Measurements from ENCODE around the gene WDR82.

WDR82 gene

DNA sequence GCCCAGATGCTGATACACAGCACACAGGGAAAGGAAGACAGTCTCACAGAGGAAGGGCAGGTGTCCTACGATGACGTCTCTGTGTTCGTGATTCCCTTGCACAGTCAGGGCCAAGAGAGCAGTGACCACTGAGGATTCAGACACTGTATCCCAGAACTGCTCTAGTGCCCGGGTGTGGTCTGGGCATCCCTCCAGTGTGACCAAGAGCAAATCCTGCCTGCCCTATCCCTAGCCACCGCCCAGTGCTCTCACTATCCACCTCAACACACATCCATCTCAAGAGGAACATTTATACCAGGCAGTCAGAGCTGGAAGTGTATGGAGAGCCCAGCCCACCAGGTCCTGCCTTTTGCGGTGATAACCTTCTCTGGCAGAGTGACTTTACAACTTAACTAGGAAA, 28.8 kb downstream of the WDR82 start:
- Histone ChIP-seq H3K4me2 (ENCODE audit: low read length) (no peak overlapping the region), H3K4me1 (no peaks in the 10 kb centered on the region), H3K9ac (no peak overlapping the region), H3K4me3 (ENCODE audit: low read depth, low read length) (no peak overlapping the region), H3K9me3 (ENCODE audit: control insufficient read depth, low read length) (no peaks in the 10 kb centered on the region), H3K36me3 (ENCODE audit: control insufficient read depth, insufficient read depth, low read length) (no peaks in the 10 kb centered on the region), H2AFZ (no peak overlapping the region), H3K27ac (no peak overlapping the region), H3K27me3 (ENCODE audit: control insufficient read depth, insufficient read depth, low read length) (no peaks in the 10 kb centered on the region), H3K79me2 (no peaks in the 10 kb centered on the region)
- TF ChIP-seq CTCF (IDR thresholded peaks at IDR 0.05) = no peak

DNA sequence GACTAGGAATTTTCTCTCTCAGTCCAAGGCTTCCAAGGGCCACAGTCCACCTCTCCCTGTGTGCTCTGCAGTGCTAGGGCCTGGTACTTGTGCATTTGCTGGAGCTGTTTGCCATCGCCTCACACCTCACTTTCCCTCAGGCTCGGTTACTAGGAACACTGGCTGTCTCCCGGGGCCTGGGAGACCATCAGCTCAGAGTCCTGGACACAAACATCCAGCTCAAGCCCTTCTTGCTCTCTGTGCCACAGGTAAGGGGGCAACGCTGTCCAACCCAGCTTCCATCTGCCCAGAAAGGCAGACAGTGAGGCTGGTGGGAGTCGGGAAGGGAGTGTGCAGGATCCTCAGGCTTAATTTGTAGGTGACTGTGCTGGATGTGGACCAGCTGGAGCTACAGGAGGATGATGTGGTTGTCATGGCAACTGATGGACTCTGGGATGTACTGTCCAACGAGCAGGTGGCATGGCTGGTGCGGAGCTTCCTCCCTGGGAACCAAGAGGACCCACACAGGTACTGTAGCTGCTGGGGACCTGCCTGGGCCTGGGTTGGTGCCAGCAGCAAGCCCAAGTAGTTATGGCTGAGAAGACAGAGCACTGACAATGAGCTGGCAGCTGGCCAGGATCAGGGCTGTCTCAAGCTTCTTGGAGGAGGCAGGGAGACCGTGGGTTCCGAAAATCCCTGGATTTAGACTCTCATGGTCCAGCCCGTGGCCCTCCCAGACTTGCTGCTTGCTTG, 29.5 kb downstream of the WDR82 start:
- Histone ChIP-seq H3K9me3 (ENCODE audit: control insufficient read depth, low read length) (no peaks in the 10 kb centered on the region), H3K27me3 (ENCODE audit: control insufficient read depth, insufficient read depth, low read length) (no peaks in the 10 kb centered on the region), H2AFZ (no peak overlapping the region), H3K79me2 (no peaks in the 10 kb centered on the region), H3K27ac (no peak overlapping the region), H3K4me3 (ENCODE audit: low read depth, low read length) (no peak overlapping the region), H3K9ac (no peak overlapping the region), H3K36me3 (ENCODE audit: control insufficient read depth, insufficient read depth, low read length) (no peaks in the 10 kb centered on the region), H3K4me1 (no peaks in the 10 kb centered on the region), H3K4me2 (ENCODE audit: low read length) (no peak overlapping the region)
- no peak for TF ChIP-seq CTCF (IDR thresholded peaks at IDR 0.05)

GRCh38 chr3:52248165-52248541, 30.3 kb downstream of the WDR82 start:
- Histone ChIP-seq H3K27ac (no peak overlapping the region), H3K9ac (no peak overlapping the region), H3K79me2 (no peaks in the 10 kb centered on the region), H3K4me2 (ENCODE audit: low read length) (no peak overlapping the region), H3K27me3 (ENCODE audit: control insufficient read depth, insufficient read depth, low read length) (no peaks in the 10 kb centered on the region), H3K9me3 (ENCODE audit: control insufficient read depth, low read length) (no peaks in the 10 kb centered on the region), H3K36me3 (ENCODE audit: control insufficient read depth, insufficient read depth, low read length) (no peaks in the 10 kb centered on the region), H3K4me3 (ENCODE audit: low read depth, low read length) (no peak overlapping the region), H2AFZ (no peak overlapping the region), H3K4me1 (no peaks in the 10 kb centered on the region)
- no peak for TF ChIP-seq CTCF (IDR thresholded peaks at IDR 0.05)

GRCh38 chr3:52247409-52248164, 30.9 kb downstream of the WDR82 start:
- Histone ChIP-seq H3K79me2 (no peaks in the 10 kb centered on the region), H3K4me2 (ENCODE audit: low read length) (no peak overlapping the region), H3K4me3 (ENCODE audit: low read depth, low read length) (no peak overlapping the region), H2AFZ (no peak overlapping the region), H3K27ac (no peak overlapping the region), H3K4me1 (no peaks in the 10 kb centered on the region), H3K36me3 (ENCODE audit: control insufficient read depth, insufficient read depth, low read length) (no peaks in the 10 kb centered on the region), H3K27me3 (ENCODE audit: control insufficient read depth, insufficient read depth, low read length) (no peaks in the 10 kb centered on the region), H3K9me3 (ENCODE audit: control insufficient read depth, low read length) (no peaks in the 10 kb centered on the region), H3K9ac (no peak overlapping the region)
- TF ChIP-seq CTCF (IDR thresholded peaks at IDR 0.05) = no peak

All from parathyroid adenoma (tissue), 2 donors.